Measurements from ENCODE around the gene TSPAN3.

GRCh38 chr15:77019521-77020331 lies 51.2 kb downstream of the TSPAN3 start:
- TF ChIP-seq CTCF (conservative IDR thresholded peaks at IDR 0.05; ENCODE audit: low read depth, low read length), result no peak
- TF ChIP-seq EZH2 (IDR thresholded peaks at IDR 0.05; ENCODE audit: low read length, unreplicated experiment), result no peak

Data from PC-3 (cell line).